Astrocyte (in vitro differentiated cells and primary cell): ENCODE data around the gene VAPA.

Experiments
- CTCF ChIP-seq: IDR thresholded peaks from 2 replicates; pipeline ENCODE4 v1.5.1; 2011; ENCODE audit warnings: low read depth, mild to moderate bottlenecking, inconsistent platforms, low read length, moderate library complexity; ENCODE audit not compliant: insufficient read depth
- EZH2 ChIP-seq: IDR thresholded peaks from 2 replicates; pipeline ENCODE4 v1.6.1; 2012; ENCODE audit warnings: mild to moderate bottlenecking, low read length, inconsistent platforms; ENCODE audit not compliant: insufficient read depth

- TF ChIP-seq CTCF (no peak), EZH2 (no peak)
Measured at GRCh38 chr18:10006311-10006893, 92.6 kb downstream of the VAPA start.
